SU-DHL-6 (cell line): Measurements from ENCODE around the gene CYTH1.

ENCODE experiments used
- H2AFZ ChIP-seq: fragments of 200-600 bp; sonication (generic); 2 replicates; pipeline ENCODE4 v1.6.1; 2014; ENCODE audit warnings: low read depth, mild to moderate bottlenecking, moderate library complexity, mixed read lengths, antibody characterized with exemption, low read length; ENCODE audit not compliant: severe bottlenecking
- H3F3A ChIP-seq: fragments of 200-600 bp; shearing (Covaris generic); 2 replicates; pipeline ENCODE4 v1.6.0; 2016; ENCODE audit warnings: antibody characterized with exemption, mild to moderate bottlenecking; ENCODE audit not compliant: insufficient read depth
- H3K27ac ChIP-seq: fragments of 200-600 bp; sonication (generic); 2 replicates; pipeline ENCODE4 v1.5.1; 2016; ENCODE audit warnings: low read depth, mild to moderate bottlenecking, low read length, moderate library complexity, mixed read lengths
- H3K27me3 ChIP-seq: fragments of 200-600 bp; sonication (generic), shearing (Covaris generic); 2 replicates; pipeline ENCODE4 v1.6.0; 2014; ENCODE audit warnings: mild to moderate bottlenecking, low read length
- H3K36me3 ChIP-seq: fragments of 200-600 bp; sonication (generic); 2 replicates; pipeline ENCODE4 v1.6.1; 2014; ENCODE audit warnings: mild to moderate bottlenecking, low read length, mixed read lengths
- H3K4me2 ChIP-seq: fragments of 300-600, 200-600 bp; shearing (Covaris generic), sonication (generic); 2 replicates; pipeline ENCODE4 v1.6.0; 2014; ENCODE audit warnings: low read length, low read depth, mild to moderate bottlenecking; ENCODE audit not compliant: poor library complexity, severe bottlenecking
- H3K4me3 ChIP-seq: fragments of 200-600 bp; sonication (generic); 2 replicates; pipeline ENCODE4 v1.5.1; 2014; ENCODE audit warnings: antibody characterized with exemption, low read length, mild to moderate bottlenecking, mixed read lengths; ENCODE audit not compliant: insufficient read depth, poor library complexity, severe bottlenecking
- H3K79me2 ChIP-seq: fragments of 200-600 bp; sonication (generic); 2 replicates; pipeline ENCODE4 v1.6.1; 2014; ENCODE audit warnings: mild to moderate bottlenecking, low read length, moderate library complexity; ENCODE audit not compliant: insufficient read depth
- H3K9ac ChIP-seq: fragments of 200-600 bp; sonication (generic); 2 replicates; pipeline ENCODE4 v1.7.0; 2014; ENCODE audit warnings: mild to moderate bottlenecking, low read length
- H3K9me2 ChIP-seq: fragments of 200-600 bp; sonication (generic); replicated peaks from 2 replicates; pipeline ENCODE4 v1.6.1; 2014; ENCODE audit warnings: low read length; ENCODE audit not compliant: insufficient read depth
- H3K9me3 ChIP-seq: fragments of 200-600 bp; sonication (generic); 2 replicates; pipeline ENCODE4 v1.6.1; 2014; ENCODE audit warnings: low read length, mixed read lengths; ENCODE audit not compliant: insufficient read depth
- H4K20me1 ChIP-seq: fragments of 200-600 bp; sonication (generic); 2 replicates; pipeline ENCODE4 v1.6.1; 2014; ENCODE audit warnings: low read depth, mild to moderate bottlenecking, antibody characterized with exemption, low read length, moderate library complexity, mixed read lengths
- EZH2phosphoT487 ChIP-seq: fragments of 200-600 bp; sonication (generic), shearing (Covaris generic); conservative IDR thresholded peaks from 2 replicates; pipeline ENCODE4 v1.6.1; 2018; ENCODE audit warnings: mild to moderate bottlenecking, antibody characterized with exemption, low read length, moderate library complexity, mixed read lengths
- TF ChIP-seq, protein P1 (sequence below): fragments of 200-600 bp; sonication (generic); IDR thresholded peaks from one replicate; pipeline ENCODE4 v1.5.1; 2017; ENCODE audit warnings: antibody characterized with exemption, mild to moderate bottlenecking, low read length, moderate library complexity; ENCODE audit not compliant: insufficient read depth, poor library complexity, severe bottlenecking

CYTH1 gene

DNA sequence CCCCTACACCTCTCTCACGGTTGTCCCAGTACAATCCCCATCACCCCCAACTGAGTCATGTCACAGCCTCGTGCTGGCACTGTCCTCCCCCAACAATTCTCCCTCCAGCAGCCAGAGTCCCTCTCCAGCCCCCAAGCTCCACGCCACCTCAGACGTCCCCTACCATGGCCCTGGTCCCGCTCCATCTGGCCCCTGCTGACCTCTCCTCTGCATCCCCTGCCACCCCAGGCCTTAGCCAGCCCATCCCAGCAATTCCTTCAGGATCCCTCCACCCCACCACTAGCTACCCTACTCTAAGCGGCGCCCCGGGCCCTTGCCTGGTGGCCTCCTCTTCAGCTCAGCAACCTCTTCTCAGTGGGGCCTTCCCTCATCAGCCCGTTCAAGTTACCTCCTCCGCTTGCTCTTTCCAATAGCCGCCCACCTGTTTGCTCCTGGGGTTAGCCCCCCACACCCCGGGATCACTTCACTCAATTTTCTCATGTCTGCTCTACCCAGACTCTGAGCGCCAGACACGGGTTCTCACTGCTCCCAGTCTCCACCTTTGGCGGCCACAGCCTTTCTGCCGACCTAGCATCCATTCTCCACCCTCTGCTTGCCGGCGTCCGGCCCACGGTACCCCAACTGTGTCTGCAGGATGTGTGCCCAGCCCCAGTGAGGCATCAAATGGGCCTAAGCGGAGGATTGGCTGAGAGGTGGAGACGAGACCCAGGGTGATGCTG is 112.7 kb downstream of the CYTH1 start:
- Histone ChIP-seq H3K27ac (no peak overlapping the region), H4K20me1 (no peaks in the 10 kb centered on the region), H3K4me2 (no peak overlapping the region), H3K27me3 (no peaks in the 10 kb centered on the region), H3K36me3 (peaks cover 3% of the 10 kb centered on the region; the same call in 1 of the 2 replicates), H3K79me2 (no peaks in the 10 kb centered on the region), H3K9me3 (no peaks in the 10 kb centered on the region), H3F3A (peaks cover 19% of the 10 kb centered on the region; the same call in 1 of the 2 replicates), H2AFZ (no peak overlapping the region), H3K4me3 (no peak overlapping the region), H3K9me2 (no peaks in the 10 kb centered on the region), H3K9ac (no peak overlapping the region)
- TF ChIP-seq, protein P1, sequence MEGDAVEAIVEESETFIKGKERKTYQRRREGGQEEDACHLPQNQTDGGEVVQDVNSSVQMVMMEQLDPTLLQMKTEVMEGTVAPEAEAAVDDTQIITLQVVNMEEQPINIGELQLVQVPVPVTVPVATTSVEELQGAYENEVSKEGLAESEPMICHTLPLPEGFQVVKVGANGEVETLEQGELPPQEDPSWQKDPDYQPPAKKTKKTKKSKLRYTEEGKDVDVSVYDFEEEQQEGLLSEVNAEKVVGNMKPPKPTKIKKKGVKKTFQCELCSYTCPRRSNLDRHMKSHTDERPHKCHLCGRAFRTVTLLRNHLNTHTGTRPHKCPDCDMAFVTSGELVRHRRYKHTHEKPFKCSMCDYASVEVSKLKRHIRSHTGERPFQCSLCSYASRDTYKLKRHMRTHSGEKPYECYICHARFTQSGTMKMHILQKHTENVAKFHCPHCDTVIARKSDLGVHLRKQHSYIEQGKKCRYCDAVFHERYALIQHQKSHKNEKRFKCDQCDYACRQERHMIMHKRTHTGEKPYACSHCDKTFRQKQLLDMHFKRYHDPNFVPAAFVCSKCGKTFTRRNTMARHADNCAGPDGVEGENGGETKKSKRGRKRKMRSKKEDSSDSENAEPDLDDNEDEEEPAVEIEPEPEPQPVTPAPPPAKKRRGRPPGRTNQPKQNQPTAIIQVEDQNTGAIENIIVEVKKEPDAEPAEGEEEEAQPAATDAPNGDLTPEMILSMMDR: no peak
- no peak for TF ChIP-seq EZH2phosphoT487

DNA sequence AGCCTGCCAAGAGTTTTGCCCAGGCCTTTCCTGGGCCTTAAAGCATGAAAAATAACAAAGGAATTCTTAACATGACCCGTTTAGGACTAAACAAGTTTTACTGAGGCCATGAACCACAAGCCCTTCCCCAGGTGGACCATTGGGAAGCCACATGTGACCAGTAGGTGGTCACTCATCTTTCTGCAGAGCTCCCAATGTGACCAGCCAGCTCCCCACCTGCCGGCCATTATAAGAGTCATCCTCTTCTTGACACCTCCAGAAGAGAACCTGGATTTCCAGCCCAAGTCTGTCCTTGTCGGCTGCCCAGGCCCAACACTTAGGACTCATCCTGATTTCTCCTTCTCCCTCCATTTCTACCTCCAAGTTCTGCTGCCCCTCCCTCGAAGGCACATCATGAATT is 113.2 kb downstream of the CYTH1 start:
- no peaks in the 10 kb centered on the region for H3K27me3 ChIP-seq
- no peak overlapping the region for H3K9ac ChIP-seq
- H3K4me3 ChIP-seq: no peak overlapping the region
- peaks cover 14% of the 10 kb centered on the region; the same call in 1 of the 2 replicates for H3F3A ChIP-seq
- no peaks in the 10 kb centered on the region for H3K79me2 ChIP-seq
- no peak overlapping the region for H3K27ac ChIP-seq
- H3K9me2 ChIP-seq: no peaks in the 10 kb centered on the region
- TF ChIP-seq, protein P1: no peak
- H4K20me1 ChIP-seq: no peaks in the 10 kb centered on the region
- no peak overlapping the region for H2AFZ ChIP-seq
- H3K4me2 ChIP-seq: no peak overlapping the region
- peaks cover 2% of the 10 kb centered on the region; the same call in 1 of the 2 replicates for H3K36me3 ChIP-seq
- no peaks in the 10 kb centered on the region for H3K9me3 ChIP-seq

- Histone ChIP-seq H3K4me3 (no peak overlapping the region), H3K9me2 (no peaks in the 10 kb centered on the region), H3K4me2 (no peak overlapping the region), H3K9me3 (no peaks in the 10 kb centered on the region), H3K27me3 (no peaks in the 10 kb centered on the region), H4K20me1 (no peaks in the 10 kb centered on the region), H3K79me2 (no peaks in the 10 kb centered on the region), H3K27ac (no peak overlapping the region), H2AFZ (no peak overlapping the region), H3F3A (peaks cover 10% of the 10 kb centered on the region; the same call in 1 of the 2 replicates), H3K9ac (no peak overlapping the region), H3K36me3 (no peaks in the 10 kb centered on the region)
- TF ChIP-seq, protein P1: no peak
- TF ChIP-seq EZH2phosphoT487: no peak
Measured at GRCh38 chr17:78667741-78668640, 114.1 kb downstream of the CYTH1 start.
